ENCODE data around the gene LETM1.
"Not testable (repeated sequence)": the region's sequence is repeated elsewhere in the genome, so short reads cannot be mapped to it uniquely, and the experiment has no call there.

The LETM1 gene

GRCh38 chr4:1851575-1852410 lies 4.2 kb downstream of the LETM1 start:
- no peak for DNase-seq (ENCODE audit: low spot score)

GRCh38 chr4:1851160-1851559 lies 4.8 kb downstream of the LETM1 start:
- no peak for DNase-seq (ENCODE audit: low spot score)

GRCh38 chr4:1850276-1850675 lies 5.7 kb downstream of the LETM1 start:
- DNase-seq (ENCODE audit: low spot score), result no peak

- DNase-seq (ENCODE audit: low spot score), result no peak
Observed at GRCh38 chr4:1846580-1846979, 9.4 kb downstream of the LETM1 start.

- DNase-seq (ENCODE audit: low spot score), result not testable (repeated sequence)
Observed at GRCh38 chr4:1844618-1845017, 11.3 kb downstream of the LETM1 start.

- DNase-seq (ENCODE audit: low spot score), result peak; percentile 48
Observed at GRCh38 chr4:1843852-1844251, 12.1 kb downstream of the LETM1 start.

GRCh38 chr4:1842993-1843448 lies 12.9 kb downstream of the LETM1 start:
- peak; percentile 82 for DNase-seq (ENCODE audit: low spot score)

- DNase-seq (ENCODE audit: low spot score), result no peak
Observed at GRCh38 chr4:1842339-1842895, 13.5 kb downstream of the LETM1 start.

- no peak for DNase-seq (ENCODE audit: low spot score)
Observed at GRCh38 chr4:1841887-1842210, 14.1 kb downstream of the LETM1 start.

- no peak for DNase-seq (ENCODE audit: low spot score)
Observed at GRCh38 chr4:1841201-1841886, 14.6 kb downstream of the LETM1 start.

- DNase-seq (ENCODE audit: low spot score), result no peak
Observed at GRCh38 chr4:1839282-1839681, 16.7 kb downstream of the LETM1 start.

- no peak for DNase-seq (ENCODE audit: low spot score)
Observed at GRCh38 chr4:1837069-1837468, 18.9 kb downstream of the LETM1 start.

GRCh38 chr4:1836650-1837049 lies 19.3 kb downstream of the LETM1 start:
- no peak for DNase-seq (ENCODE audit: low spot score)

GRCh38 chr4:1835836-1836235 lies 20.1 kb downstream of the LETM1 start:
- not testable (repeated sequence) for DNase-seq (ENCODE audit: low spot score)

- DNase-seq (ENCODE audit: low spot score), result no peak
Observed at GRCh38 chr4:1834047-1834775, 21.7 kb downstream of the LETM1 start.

- no peak for DNase-seq (ENCODE audit: low spot score)
Observed at GRCh38 chr4:1833307-1834046, 22.5 kb downstream of the LETM1 start.

GRCh38 chr4:1832690-1833089 lies 23.3 kb downstream of the LETM1 start:
- no peak for DNase-seq (ENCODE audit: low spot score)

- DNase-seq (ENCODE audit: low spot score), result no peak
Observed at GRCh38 chr4:1831331-1831730, 24.6 kb downstream of the LETM1 start.

GRCh38 chr4:1830642-1831228 lies 25.2 kb downstream of the LETM1 start:
- DNase-seq (ENCODE audit: low spot score), result no peak

- DNase-seq (ENCODE audit: low spot score), result no peak
Observed at GRCh38 chr4:1830234-1830633, 25.7 kb downstream of the LETM1 start.

Measured in AG08395 (cell line).